ENCODE measurements around the gene KCNJ16.

KCNJ16 gene

GRCh38 chr17:70119545-70119944 is 44.5 kb downstream of the KCNJ16 start:
- no peak for ATAC-seq (replicated peaks)
- Mint-ChIP-seq H3K9me3 (peaks cover 2 to 4% of the 10 kb centered on the region in 2 donors), H3K27me3 (no peaks in the 10 kb centered on the region), H3K4me1 (peaks cover 6 to 27% of the 10 kb centered on the region in 2 donors), H3K27ac (no peak overlapping the region), H3K4me3 (no peak overlapping the region), H3K36me3 (no peaks in the 10 kb centered on the region)
- no peak for DNase-seq

GRCh38 chr17:70119983-70120382 is 45.0 kb downstream of the KCNJ16 start:
- peaks cover 2 to 4% of the 10 kb centered on the region in 2 donors for H3K9me3 Mint-ChIP-seq
- ATAC-seq (replicated peaks) (peak; percentile 39 to 52), DNase-seq (no peak)
- no peak overlapping the region for H3K27ac Mint-ChIP-seq
- no peaks in the 10 kb centered on the region for H3K36me3 Mint-ChIP-seq
- no peak overlapping the region for H3K4me3 Mint-ChIP-seq
- peaks cover 6 to 31% of the 10 kb centered on the region in 2 donors for H3K4me1 Mint-ChIP-seq
- no peaks in the 10 kb centered on the region for H3K27me3 Mint-ChIP-seq

GRCh38 chr17:70120425-70120824 is 45.4 kb downstream of the KCNJ16 start:
- peaks cover 6 to 36% of the 10 kb centered on the region in 2 donors for H3K4me1 Mint-ChIP-seq
- DNase-seq (no peak), ATAC-seq (replicated peaks) (peak; percentile 79 to 87)
- peaks cover 2 to 4% of the 10 kb centered on the region in 2 donors for H3K9me3 Mint-ChIP-seq
- no peak overlapping the region for H3K27ac Mint-ChIP-seq
- no peaks in the 10 kb centered on the region for H3K36me3 Mint-ChIP-seq
- H3K4me3 Mint-ChIP-seq = no peak overlapping the region
- H3K27me3 Mint-ChIP-seq = no peaks in the 10 kb centered on the region

- H3K27ac Mint-ChIP-seq = no peak overlapping the region
- H3K36me3 Mint-ChIP-seq = no peaks in the 10 kb centered on the region
- H3K9me3 Mint-ChIP-seq = peaks cover 2 to 4% of the 10 kb centered on the region in 2 donors
- DNase-seq (no peak), ATAC-seq (replicated peaks) (no peak)
- no peaks in the 10 kb centered on the region for H3K27me3 Mint-ChIP-seq
- H3K4me3 Mint-ChIP-seq = no peak overlapping the region
- H3K4me1 Mint-ChIP-seq = peaks cover 6 to 37% of the 10 kb centered on the region in 2 donors
Measured at GRCh38 chr17:70121126-70121525, 46.1 kb downstream of the KCNJ16 start.

- H3K27me3 Mint-ChIP-seq = no peaks in the 10 kb centered on the region
- DNase-seq (no peak), ATAC-seq (replicated peaks) (no peak)
- peaks cover 6 to 37% of the 10 kb centered on the region in 2 donors for H3K4me1 Mint-ChIP-seq
- H3K27ac Mint-ChIP-seq = peak overlapping the region; percentile 48
- no peaks in the 10 kb centered on the region for H3K36me3 Mint-ChIP-seq
- peaks cover 2 to 3% of the 10 kb centered on the region in 2 donors for H3K9me3 Mint-ChIP-seq
- no peak overlapping the region for H3K4me3 Mint-ChIP-seq
Measured at GRCh38 chr17:70123193-70123592, 48.2 kb downstream of the KCNJ16 start.

GRCh38 chr17:70124723-70125122 is 49.7 kb downstream of the KCNJ16 start:
- H3K36me3 Mint-ChIP-seq = no peaks in the 10 kb centered on the region
- H3K27me3 Mint-ChIP-seq = no peaks in the 10 kb centered on the region
- peaks cover 6 to 37% of the 10 kb centered on the region in 2 donors for H3K4me1 Mint-ChIP-seq
- H3K9me3 Mint-ChIP-seq = peaks cover 0 to 2% of the 10 kb centered on the region in 2 donors
- ATAC-seq (replicated peaks) (no peak), DNase-seq (no peak)
- no peak overlapping the region for H3K27ac Mint-ChIP-seq
- H3K4me3 Mint-ChIP-seq = no peak overlapping the region

GRCh38 chr17:70127221-70127873 is 52.3 kb downstream of the KCNJ16 start:
- no peak for DNase-seq
- Mint-ChIP-seq H3K27me3 (no peaks in the 10 kb centered on the region), H3K4me1 (peaks cover 0 to 27% of the 10 kb centered on the region in 2 donors), H3K9me3 (peaks cover 0 to 2% of the 10 kb centered on the region in 2 donors), H3K4me3 (no peak overlapping the region), H3K36me3 (no peaks in the 10 kb centered on the region), H3K27ac (no peak overlapping the region)
- no peak for ATAC-seq (replicated peaks)

GRCh38 chr17:70128727-70129238 is 53.8 kb downstream of the KCNJ16 start:
- Mint-ChIP-seq H3K9me3 (peaks cover 0 to 2% of the 10 kb centered on the region in 2 donors), H3K36me3 (no peaks in the 10 kb centered on the region), H3K27ac (no peak overlapping the region), H3K4me3 (no peak overlapping the region), H3K4me1 (peaks cover 0 to 15% of the 10 kb centered on the region in 2 donors), H3K27me3 (no peaks in the 10 kb centered on the region)
- DNase-seq = no peak
- ATAC-seq (replicated peaks) = no peak

GRCh38 chr17:70130289-70130688 is 55.3 kb downstream of the KCNJ16 start:
- Mint-ChIP-seq H3K4me1 (peaks cover 0 to 3% of the 10 kb centered on the region in 2 donors), H3K27ac (no peak overlapping the region), H3K4me3 (no peak overlapping the region), H3K9me3 (peaks cover 0 to 2% of the 10 kb centered on the region in 2 donors), H3K36me3 (no peaks in the 10 kb centered on the region), H3K27me3 (no peaks in the 10 kb centered on the region)
- DNase-seq (no peak), ATAC-seq (replicated peaks) (no peak)

- Mint-ChIP-seq H3K4me1 (peaks cover 7 to 10% of the 10 kb centered on the region in 2 donors), H3K9me3 (peaks cover 0 to 2% of the 10 kb centered on the region in 2 donors), H3K36me3 (no peaks in the 10 kb centered on the region), H3K4me3 (no peak overlapping the region), H3K27me3 (no peaks in the 10 kb centered on the region), H3K27ac (no peak overlapping the region)
- ATAC-seq (replicated peaks) (no peak), DNase-seq (no peak)
Measured at GRCh38 chr17:70132505-70132904, 57.5 kb downstream of the KCNJ16 start.

GRCh38 chr17:70134042-70134441 is 59.0 kb downstream of the KCNJ16 start:
- H3K27ac Mint-ChIP-seq = no peak overlapping the region
- H3K9me3 Mint-ChIP-seq = no peaks in the 10 kb centered on the region
- no peak for DNase-seq
- H3K36me3 Mint-ChIP-seq = no peaks in the 10 kb centered on the region
- no peak for ATAC-seq (replicated peaks)
- no peaks in the 10 kb centered on the region for H3K27me3 Mint-ChIP-seq
- no peak overlapping the region for H3K4me3 Mint-ChIP-seq
- peaks cover 10 to 20% of the 10 kb centered on the region in 2 donors for H3K4me1 Mint-ChIP-seq

GRCh38 chr17:70134777-70135176 is 59.8 kb downstream of the KCNJ16 start:
- no peaks in the 10 kb centered on the region for H3K27me3 Mint-ChIP-seq
- H3K4me1 Mint-ChIP-seq = peaks cover 10 to 20% of the 10 kb centered on the region in 2 donors
- ATAC-seq (replicated peaks) = no peak
- no peak overlapping the region for H3K27ac Mint-ChIP-seq
- H3K9me3 Mint-ChIP-seq = no peaks in the 10 kb centered on the region
- no peaks in the 10 kb centered on the region for H3K36me3 Mint-ChIP-seq
- no peak for DNase-seq
- H3K4me3 Mint-ChIP-seq = no peak overlapping the region

- Mint-ChIP-seq H3K27me3 (no peaks in the 10 kb centered on the region), H3K9me3 (no peaks in the 10 kb centered on the region), H3K4me3 (no peak overlapping the region), H3K36me3 (no peaks in the 10 kb centered on the region), H3K4me1 (peaks cover 10 to 20% of the 10 kb centered on the region in 2 donors), H3K27ac (no peak overlapping the region)
- no peak for DNase-seq
- no peak for ATAC-seq (replicated peaks)
Measured at GRCh38 chr17:70136131-70136530, 61.1 kb downstream of the KCNJ16 start.

GRCh38 chr17:70137451-70138230 is 62.6 kb downstream of the KCNJ16 start:
- DNase-seq (peak; percentile 54), ATAC-seq (replicated peaks) (peak; percentile 99 to 100)
- no peaks in the 10 kb centered on the region for H3K9me3 Mint-ChIP-seq
- H3K4me1 Mint-ChIP-seq = peaks cover 10 to 20% of the 10 kb centered on the region in 2 donors
- H3K27me3 Mint-ChIP-seq = no peaks in the 10 kb centered on the region
- H3K36me3 Mint-ChIP-seq = no peaks in the 10 kb centered on the region
- no peak overlapping the region for H3K27ac Mint-ChIP-seq
- peak overlapping the region; percentile 49 to 63 for H3K4me3 Mint-ChIP-seq

Data from stimulated activated naive B cell treated with anti-CD40 and anti-IgM and Interleukin-4, amounts not matched to agents 10 μg/mL and 1 μg/mL and 100 μg/mL, for 72 hours (primary cell).